HPDE6-E6E7 (cell line): ENCODE results near the gene HEATR5A.
"Not testable (repeated sequence)": the region's sequence is repeated elsewhere in the genome, so short reads cannot be mapped to it uniquely, and the experiment has no call there.

Experiments
- DNase-seq: peaks from one replicate; pipeline ENCODE4 v3.0.0; 2011; ENCODE audit warnings: missing footprints; ENCODE audit errors: extremely low spot score

The HEATR5A gene

GRCh38 chr14:31283578-31284252 is 136.6 kb downstream of the HEATR5A start:
- no peak for DNase-seq

GRCh38 chr14:31283153-31283552 is 137.2 kb downstream of the HEATR5A start:
- DNase-seq, result no peak

- DNase-seq, result no peak
Observed at GRCh38 chr14:31280871-31281220, 139.5 kb downstream of the HEATR5A start.

- DNase-seq, result no peak
Observed at GRCh38 chr14:31280132-31280870, 140.0 kb downstream of the HEATR5A start.

GRCh38 chr14:31278883-31279282 is 141.5 kb downstream of the HEATR5A start:
- DNase-seq, result no peak

- DNase-seq, result no peak
Observed at GRCh38 chr14:31277085-31277484, 143.3 kb downstream of the HEATR5A start.

- DNase-seq, result not testable (repeated sequence)
Observed at GRCh38 chr14:31276417-31276816, 143.9 kb downstream of the HEATR5A start.

- DNase-seq, result no peak
Observed at GRCh38 chr14:31275731-31276130, 144.6 kb downstream of the HEATR5A start.

GRCh38 chr14:31271648-31272047 is 148.7 kb downstream of the HEATR5A start:
- DNase-seq, result no peak

GRCh38 chr14:31270196-31270772 is 150.1 kb downstream of the HEATR5A start:
- no peak for DNase-seq

- no peak for DNase-seq
Observed at GRCh38 chr14:31269634-31270195, 150.6 kb downstream of the HEATR5A start.

- no peak for DNase-seq
Observed at GRCh38 chr14:31268216-31268615, 152.1 kb downstream of the HEATR5A start.

- DNase-seq, result no peak
Observed at GRCh38 chr14:31266437-31267331, 153.7 kb downstream of the HEATR5A start.

- no peak for DNase-seq
Observed at GRCh38 chr14:31265701-31266398, 154.5 kb downstream of the HEATR5A start.

- DNase-seq, result peak; percentile 97
Observed at GRCh38 chr14:31263485-31264133, 156.7 kb downstream of the HEATR5A start.

- no peak for DNase-seq
Observed at GRCh38 chr14:31261859-31262731, 158.3 kb downstream of the HEATR5A start.

GRCh38 chr14:31261523-31261858 is 158.9 kb downstream of the HEATR5A start:
- no peak for DNase-seq

GRCh38 chr14:31259040-31259435 is 161.3 kb downstream of the HEATR5A start:
- DNase-seq, result not testable (repeated sequence)

- no peak for DNase-seq
Observed at GRCh38 chr14:31258427-31259039, 161.8 kb downstream of the HEATR5A start.
